NB4 (cell line): ENCODE measurements around the gene PPFIA2.

Source experiments
- CTCF ChIP-seq: IDR thresholded peaks from one replicate; pipeline ENCODE4 v1.5.1; 2012; ENCODE audit warnings: low read depth, low read length
- MAX ChIP-seq: IDR thresholded peaks from 2 replicates; pipeline ENCODE4 v1.6.1; 2011; ENCODE audit warnings: low read depth, low read length
- MYC ChIP-seq: IDR thresholded peaks from 2 replicates; pipeline ENCODE4 v1.6.1; 2011; ENCODE audit warnings: low read depth, low read length
- POLR2A ChIP-seq: IDR thresholded peaks from 2 replicates; pipeline ENCODE4 v1.6.1; 2011; ENCODE audit warnings: mild to moderate bottlenecking; ENCODE audit not compliant: insufficient read length; ENCODE audit errors: extremely low read depth

- no peak for TF ChIP-seq CTCF
- no peak for TF ChIP-seq POLR2A
- no peak for TF ChIP-seq MAX
- no peak for TF ChIP-seq MYC
Observed at GRCh38 chr12:81585787-81586186, 173.4 kb downstream of the PPFIA2 start.
